Fibroblast of skin of left quadriceps (primary cell): ENCODE results near the gene TMEM123.
"Not testable (repeated sequence)": the region's sequence is repeated elsewhere in the genome, so short reads cannot be mapped to it uniquely, and the experiment has no call there.

Experiments used
- DNase-seq, 2 experiments: peaks; one replicate each; pipeline ENCODE4 v3.0.0-alpha.2; 2013; ENCODE audit warnings: low read depth in 2 of 2

TMEM123 gene

DNA sequence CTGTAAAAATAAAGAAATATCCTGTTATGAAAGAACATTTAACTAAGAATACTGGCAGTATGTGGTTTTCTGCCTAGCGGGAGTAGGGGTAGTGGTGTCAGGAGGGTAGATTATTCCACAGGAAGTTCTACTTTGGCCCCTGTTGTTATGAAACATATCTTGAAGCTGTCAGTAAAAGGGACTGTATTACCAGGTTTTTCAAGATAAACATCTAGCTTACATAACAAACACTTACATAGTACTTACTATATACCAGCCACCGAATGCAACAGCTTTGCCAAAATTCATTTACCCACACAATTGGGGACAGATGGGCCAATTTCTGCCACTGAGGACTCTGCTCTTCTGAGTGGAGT lies 3.7 kb downstream of the TMEM123 start:
- no peak for DNase-seq

DNA sequence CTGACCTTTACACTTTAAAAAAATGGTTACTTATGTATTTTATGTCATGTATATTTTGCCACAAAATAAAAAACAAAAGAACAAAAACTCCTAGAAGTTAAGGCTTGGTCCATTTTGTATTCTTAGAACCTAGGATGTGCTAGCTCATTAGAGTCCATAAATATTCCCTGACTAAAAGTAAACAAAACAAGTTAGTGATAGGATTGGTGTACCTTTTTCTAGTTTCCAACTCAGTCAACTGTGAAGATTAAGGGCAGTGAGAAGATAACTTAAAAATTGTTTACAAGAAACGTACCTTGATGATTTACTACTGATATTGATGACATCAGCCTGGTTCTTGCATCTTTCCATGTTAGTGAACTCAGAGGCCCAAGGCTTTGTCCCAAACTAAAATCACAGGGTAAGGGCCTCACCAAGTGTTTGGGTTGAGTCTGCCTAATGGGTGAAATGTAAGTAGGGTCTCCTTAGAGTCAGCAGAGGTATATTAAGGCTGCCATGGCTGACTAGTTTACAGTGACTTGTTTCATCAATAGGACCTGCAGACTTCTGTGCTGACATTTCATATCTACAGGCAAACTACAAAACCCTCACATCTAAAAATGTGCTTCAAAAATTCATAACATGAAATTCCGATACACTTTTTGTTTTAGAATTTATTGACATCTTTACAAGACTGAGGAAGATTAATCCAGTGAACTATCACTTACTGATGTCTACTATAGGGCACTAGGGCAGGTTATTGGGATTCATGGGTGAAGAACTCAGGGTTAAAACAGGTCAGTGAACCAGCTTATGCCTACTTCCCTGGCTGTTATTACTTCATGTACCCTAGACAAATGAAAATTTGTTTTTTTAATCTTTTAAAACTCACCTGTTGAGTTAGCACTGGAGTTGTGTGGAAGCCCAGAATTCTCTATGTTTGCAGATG lies 4.4 kb downstream of the TMEM123 start:
- no peak for DNase-seq

DNA sequence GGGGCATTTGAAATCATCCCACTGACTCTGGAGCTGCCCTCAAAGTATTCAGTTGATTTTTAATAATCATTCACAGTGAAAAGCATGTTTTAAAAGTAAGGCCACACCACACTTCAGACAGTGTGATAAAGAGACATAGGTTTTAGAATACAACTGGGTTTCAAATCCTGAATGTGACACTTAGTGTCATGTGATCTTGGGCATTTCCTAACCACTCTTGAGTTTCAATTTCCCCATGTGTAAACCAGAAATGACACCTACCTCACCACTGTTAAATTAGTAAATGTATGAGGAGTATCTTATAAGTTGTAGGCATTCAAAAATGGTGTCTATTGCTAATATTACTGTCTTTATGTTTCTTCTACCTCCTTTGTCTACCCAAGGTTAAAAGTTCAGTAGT lies 5.4 kb downstream of the TMEM123 start:
- DNase-seq: no peak

DNA sequence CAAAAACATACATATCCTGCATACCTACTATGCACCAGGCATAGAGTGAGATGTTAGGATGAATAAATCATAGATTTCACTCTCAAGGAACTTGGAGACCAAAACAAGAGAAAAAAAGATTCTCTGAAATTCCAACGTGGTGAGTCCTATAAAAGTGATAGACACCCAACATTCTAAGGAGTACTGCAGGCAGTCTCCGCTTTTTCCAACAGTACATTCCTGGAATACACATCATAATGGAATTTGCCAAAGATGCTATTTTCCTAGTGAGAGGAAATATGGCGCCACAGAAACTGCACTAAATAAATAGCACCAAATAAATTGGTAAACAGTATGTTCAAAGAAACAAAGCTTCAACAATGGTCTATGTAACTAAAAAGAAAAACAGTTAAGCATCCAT lies 6.0 kb downstream of the TMEM123 start:
- peak; percentile 74 to 76 for DNase-seq

DNA sequence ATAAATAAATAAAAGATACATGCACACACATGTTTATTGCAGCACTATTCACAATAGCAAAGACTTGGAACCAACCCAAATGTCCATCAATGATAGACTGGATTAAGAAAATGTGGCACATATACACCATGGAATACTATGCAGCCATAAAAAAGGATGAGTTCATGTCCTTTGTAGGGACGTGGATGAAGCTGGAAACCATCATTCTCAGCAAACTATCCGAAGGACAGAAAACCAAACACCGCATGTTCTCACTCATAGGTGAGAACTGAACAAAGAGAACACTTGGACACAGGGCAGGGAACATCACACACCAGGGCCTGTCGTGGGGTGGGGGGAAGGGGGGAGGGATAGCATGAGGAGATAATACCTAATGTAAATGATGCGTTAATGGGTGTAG lies 7.9 kb downstream of the TMEM123 start:
- DNase-seq: not testable (repeated sequence)

DNA sequence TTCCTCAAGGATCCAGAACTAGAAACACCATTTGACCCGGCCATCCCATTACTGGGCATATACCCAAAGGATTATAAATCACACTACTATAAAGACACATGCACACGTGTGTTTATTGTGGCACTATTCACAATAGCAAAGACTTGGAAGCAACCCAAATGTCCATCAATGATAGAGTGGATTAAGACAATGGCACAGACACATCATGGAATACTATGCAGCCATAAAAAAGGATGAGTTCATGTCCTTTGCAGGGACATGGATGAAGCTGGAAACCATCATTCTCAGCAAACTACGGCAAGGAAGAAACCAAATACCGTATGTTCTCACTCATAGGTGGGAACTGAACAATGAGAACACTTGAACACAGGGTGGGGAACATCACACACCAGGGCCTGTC lies 8.4 kb downstream of the TMEM123 start:
- DNase-seq: not testable (repeated sequence)

DNA sequence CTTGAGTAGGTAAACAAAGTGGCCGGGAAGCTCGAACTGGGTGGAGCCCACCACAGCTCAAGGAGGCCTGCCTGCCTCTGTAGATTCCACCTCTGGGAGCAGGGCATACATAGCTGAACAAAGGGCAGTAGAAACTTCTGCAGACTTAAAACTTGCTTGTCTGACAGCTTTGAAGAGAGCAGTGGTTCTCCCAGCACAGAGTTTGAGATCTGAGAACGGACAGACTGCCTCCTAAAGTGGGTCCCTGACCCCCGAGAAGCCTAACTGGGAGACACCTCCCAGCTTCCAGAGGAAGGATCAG lies 13.6 kb downstream of the TMEM123 start:
- not testable (repeated sequence) for DNase-seq

DNA sequence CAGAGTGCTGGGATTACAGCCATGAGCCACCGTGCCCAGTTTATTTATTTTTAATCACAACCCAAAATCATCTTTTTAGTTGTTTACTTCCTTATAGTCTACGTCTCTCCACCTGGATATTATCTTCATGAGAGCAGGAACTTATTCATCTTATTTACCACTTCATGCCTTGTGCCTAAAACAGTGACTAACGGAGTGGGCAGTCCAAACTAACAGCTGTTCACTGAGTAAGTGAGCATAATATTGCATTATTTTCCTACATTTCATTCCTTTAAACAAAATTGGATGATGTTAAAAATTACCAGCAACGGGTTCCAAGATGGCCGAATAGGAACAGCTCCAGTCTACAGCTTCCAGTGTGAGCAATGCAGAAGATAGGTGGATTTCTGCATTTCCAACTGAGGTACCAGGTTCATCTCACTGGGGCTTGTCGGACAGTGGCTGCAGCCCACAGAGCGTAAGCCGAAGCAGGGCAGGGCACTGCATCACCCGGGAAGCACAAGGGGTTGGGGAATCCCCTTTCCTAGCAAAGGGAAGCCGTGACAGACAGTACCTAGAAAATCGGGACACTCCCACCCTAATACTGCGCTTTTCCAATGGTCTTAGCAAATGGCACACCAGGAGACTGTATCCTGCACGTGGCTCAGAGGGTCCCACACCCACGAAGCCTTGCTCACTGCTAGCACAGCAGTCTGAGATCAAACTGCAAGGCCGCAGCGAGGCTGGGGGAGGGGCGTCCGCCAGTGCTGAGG lies 14.1 kb downstream of the TMEM123 start:
- DNase-seq: no peak

DNA sequence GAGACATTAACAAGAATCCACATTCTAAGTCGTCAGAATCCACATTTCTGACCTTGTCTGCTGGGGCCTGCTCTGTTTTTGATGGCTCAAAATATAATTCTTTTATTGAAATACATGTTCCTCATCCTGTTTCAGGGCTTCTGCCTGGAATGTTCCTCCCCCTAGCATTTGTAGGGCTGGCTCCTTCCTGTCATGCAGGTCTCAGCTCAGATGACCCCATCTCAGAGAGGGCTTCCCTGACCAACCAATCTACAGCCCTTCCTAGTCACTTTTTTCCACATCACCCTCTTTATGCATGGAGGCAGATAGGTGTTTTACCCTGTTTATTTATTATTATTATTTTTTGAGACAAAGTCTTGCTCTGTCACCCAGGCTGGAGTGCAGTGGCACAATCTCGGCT lies 14.8 kb downstream of the TMEM123 start:
- DNase-seq: no peak

DNA sequence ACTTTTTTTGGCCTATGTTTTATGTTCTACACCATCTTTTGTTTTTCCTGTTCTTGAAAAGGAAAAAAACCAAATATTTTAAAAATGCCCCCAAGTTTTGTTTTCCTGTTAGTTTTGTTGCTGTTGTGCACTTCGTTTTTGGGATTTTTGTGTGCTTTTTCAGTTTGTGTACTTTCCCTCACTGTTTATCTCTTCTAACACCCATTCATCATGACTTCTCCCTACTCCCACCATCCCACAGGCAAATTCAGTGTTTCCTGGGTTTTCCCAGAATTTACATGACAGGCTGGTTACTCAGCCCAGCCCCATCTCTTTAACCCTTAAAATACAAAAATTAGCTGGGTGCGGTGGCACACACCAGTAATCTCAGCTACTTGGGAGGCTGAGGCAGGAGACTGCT lies 15.6 kb downstream of the TMEM123 start:
- DNase-seq: no peak

DNA sequence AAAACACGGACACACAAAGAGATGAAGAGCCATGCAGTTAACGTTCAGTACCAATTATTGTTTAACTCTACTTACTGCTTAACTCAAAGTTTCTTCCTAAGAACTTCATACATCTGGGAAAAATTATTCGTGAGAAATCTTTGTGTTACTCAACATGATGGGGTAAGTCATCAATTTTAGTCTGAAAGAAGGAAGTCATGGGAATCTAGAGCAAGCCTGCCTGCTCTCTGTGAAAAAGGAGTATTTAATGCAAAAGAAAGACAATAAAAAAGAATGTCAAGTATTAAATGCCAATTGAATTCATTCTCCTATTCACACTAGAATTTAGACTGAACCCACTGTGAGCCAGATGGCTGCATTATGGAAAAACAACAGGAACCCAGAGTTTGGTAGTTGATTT lies 16.0 kb downstream of the TMEM123 start:
- DNase-seq: peak; percentile 68 to 69

DNA sequence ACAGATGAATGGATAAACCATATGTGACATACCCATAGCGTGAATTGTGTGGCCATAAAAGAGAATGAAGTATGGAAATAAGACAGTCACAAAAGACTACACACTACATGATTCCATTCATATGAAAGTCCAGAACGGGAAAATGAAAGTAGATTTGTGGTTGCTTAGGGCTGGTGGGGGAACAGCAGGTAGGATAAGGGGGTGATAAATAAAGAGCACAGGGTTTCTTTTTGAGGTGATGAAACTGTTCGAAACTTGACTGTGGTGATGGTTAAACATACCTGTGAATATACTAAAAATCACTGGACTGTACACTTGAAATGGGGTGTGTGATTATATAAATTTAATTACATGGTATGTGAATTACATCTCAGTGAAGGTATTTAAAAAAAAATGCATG lies 16.9 kb downstream of the TMEM123 start:
- no peak for DNase-seq

DNA sequence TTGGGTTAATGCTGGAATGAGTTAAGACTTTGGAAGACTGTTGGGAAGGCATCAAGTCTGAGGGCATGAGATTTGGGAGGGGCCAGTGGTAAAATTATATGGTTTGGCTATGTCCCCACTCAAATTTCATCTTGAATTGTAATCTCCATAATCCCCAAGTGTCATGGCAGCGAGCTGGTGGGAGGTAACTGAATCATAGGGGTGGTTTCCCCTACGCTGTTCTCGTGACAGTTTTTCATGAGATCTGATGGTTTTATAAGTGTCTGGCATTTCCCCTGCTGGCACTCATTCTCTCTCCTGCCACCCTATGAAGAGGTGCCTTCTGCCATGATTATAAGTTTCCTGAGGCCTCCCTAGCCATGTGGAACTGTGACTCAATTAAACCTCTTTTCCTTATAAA lies 19.0 kb downstream of the TMEM123 start:
- not testable (repeated sequence) for DNase-seq

DNA sequence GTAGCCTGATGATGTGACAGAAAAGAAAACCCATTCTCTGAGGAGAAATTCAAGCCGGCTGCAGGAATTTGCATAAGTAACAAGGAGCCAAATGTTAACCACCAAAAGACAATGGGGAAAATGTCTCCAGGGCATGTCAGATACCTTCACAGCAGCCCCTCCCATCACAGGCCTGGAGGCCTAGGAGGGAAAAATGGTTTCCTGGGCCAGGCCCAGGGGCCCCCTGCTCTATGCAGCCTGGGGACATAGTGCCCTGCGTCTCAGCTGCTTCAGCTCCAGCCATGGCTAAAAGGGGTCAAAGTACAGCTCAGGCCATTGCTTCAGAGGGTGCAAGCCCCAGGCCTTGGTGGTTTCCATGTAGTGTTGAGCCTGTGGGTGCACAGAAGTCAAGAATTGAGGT lies 20.0 kb downstream of the TMEM123 start:
- not testable (repeated sequence) for DNase-seq

DNA sequence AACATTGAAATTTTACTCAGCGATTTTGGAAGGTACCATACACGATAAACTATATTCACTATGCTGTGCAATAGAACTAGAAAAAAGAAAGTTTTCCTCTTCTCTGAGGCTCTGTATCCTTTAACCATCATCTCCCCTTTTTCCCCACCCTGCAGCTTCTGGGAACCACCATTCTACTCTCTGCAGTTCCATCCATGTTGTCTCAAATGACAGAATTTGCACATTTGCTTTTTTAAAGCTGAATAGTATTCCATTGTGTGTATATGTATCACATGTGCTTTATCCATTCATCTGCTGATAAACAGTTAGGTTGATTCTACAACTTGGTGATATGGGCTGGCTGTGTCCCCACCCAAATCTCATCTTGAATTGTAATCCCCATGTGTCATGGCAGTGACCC lies 21.2 kb downstream of the TMEM123 start:
- no peak for DNase-seq

DNA sequence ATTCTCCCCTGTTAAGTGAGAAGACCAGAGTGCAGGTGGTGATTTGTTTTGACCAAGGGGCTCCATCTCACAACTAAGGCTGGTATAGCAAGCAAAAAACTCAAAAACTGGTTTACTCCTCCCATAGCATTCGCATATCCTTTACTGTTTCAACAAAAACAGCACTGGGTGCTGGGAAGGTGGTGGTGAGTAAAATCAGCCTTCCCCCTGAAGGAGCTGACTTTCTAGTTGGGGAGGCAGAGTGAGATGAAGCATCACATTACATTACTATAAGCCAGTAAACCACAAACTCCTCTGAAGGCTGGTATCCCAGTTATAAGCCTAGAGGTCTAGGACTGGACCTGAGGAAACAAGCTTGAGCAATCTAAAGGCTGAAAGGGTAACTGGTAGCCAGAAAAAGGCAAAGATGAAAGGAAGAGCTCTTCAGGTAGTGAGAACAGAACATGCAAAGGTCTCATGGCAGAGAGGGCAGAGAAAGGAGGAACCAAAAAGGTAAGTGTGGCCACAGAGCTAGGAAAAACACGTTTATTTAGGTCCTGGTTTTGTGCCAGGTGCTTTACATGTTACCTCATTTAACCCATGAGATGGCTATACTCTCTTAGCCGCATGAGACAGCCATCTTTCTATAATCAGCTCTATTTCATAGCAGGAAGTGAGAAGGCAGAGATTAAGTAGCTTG lies 22.3 kb downstream of the TMEM123 start:
- DNase-seq: no peak

DNA sequence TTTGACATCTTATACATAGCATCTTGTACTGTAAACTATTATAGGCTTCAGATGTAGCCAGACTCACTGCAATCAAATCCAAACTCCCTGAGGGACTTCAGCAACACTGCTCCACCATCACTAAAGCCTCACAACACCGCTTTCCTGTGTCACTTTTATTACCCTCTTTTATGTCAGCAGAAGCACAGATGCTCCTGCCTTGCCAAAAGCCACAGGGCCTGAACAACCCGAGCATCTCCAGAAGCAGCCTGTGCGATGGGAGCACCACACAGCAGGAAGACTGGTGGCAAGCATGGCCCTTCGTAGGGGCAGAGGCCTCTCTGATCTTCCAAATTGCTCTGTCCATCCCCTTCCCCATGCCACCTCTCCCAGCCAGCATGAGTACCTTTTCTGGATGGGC lies 22.9 kb downstream of the TMEM123 start:
- no peak for DNase-seq

DNA sequence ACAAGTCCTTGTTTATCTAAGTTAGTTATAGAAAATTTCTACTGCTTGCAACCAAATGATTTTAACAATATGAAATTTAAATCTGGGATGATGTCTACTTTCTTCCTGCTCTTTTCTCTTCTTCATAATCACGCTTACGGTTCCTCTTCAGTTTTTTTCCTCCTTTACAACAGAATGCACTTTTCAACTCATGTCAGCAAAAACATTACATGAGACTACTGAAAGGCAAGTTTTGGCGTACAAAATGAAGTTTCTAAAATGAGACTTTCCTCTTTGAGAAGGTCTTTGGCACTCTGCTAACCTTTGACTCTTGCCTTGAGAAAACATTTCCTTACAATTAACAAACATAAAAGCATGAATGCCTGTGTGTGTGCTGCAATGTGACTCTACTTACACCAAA lies 23.3 kb downstream of the TMEM123 start:
- no peak for DNase-seq

DNA sequence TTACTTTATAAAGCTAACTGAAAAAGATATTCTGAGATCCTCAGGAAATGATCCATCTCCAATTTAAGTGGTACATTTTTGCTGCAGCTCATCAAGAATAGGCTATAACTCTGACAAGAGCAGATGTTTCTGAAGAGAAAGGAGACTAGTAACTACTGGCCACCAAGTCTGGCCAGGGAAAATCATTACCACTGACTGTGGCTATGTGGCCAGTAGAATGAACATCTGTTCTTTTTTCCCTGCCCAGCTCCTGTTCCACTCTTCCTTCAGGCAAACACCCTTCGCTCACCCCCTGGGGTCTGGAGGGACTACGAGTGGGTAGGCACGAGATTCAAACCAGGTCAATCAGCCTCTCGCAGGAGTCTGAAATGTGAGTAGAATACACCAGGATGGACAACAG lies 23.9 kb downstream of the TMEM123 start:
- DNase-seq: no peak

DNA sequence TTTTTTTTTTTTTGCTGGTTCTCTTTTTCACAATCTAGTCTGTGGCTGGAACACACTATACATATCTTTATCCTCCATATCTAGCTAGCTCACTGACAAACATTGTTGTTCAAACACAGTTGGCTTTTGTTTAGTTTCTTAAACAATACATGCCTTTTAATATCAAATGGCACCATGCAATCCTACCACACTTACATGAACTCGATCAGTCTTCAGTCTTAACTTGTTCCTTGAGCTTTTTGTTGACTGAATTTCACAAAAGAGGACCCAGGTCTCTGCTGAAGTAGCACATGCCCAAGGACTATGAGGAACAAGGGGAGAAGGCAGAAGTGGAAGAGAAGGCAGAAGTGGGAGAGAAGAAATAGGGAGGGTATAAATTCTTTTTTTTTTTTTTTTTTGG lies 25.5 kb downstream of the TMEM123 start:
- no peak for DNase-seq

DNA sequence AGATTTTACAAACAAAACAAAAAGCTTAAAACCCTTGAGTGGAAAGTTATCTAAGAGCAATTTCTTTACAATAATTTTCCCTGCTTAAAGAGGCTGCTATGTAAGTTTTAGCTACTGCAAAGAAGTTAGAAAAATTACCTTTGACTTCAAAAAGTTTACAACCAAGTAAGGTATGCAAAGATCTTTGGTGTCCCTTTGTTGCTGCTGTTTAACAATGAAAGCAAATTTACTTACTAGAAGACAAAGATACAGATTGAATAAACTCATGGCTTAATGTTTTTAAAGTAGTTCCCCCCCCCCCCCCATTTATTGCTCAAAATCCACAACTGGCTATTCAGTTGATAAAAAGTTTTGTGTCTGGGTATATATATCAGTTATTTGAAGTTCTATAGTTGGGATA lies 26.0 kb downstream of the TMEM123 start:
- no peak for DNase-seq

DNA sequence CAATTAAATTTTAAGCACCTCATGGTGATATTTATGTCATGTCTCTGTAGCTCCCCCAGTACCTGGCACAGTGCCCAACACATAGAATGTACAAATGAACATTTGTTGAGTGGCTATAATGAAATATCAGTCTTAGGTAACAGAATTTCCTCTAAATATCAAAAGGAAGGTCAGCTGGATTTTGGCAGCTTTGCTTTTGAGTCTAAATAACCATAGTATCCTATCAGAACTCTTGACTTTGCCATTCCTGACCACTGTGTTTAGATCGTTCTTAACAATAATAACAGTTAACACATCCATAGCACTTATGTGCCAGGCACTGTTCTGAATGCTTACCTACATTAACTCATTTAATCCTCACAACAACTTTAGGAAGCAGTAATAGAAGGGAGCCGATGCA lies 26.6 kb downstream of the TMEM123 start:
- no peak for DNase-seq

DNA sequence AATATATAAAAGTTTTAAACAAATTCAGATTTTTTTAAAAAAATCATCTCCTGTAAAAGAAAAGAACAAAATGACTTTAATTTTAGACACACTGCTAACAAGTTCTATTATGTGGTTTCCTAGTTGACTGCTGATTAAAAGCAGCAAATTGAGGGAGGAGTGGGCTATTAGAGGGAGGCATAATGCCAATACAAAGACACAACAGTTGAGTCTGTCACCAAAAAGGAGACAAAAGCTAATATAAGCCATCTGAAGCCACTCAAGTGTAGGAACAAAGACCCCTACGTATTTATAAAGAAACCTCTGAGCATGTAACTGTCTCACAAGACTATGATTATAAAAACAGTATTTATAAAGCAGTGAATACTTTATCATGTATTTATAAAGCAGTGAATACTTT lies 28.6 kb downstream of the TMEM123 start:
- DNase-seq: no peak
